Gastroesophageal sphincter (tissue), 3 donors: ENCODE data around the gene BCAS3.

Experiments
- CTCF ChIP-seq, 4 experiments: fragments of 200-600 bp in 2 of 4; fragments of 450-650 bp in 2 of 4; sonication (generic) in 1 of 4; IDR thresholded peaks; one replicate each; pipeline ENCODE4 v1.5.1; 2017 to 2019; ENCODE audit warnings: antibody characterized with exemption in 4 of 4, mild to moderate bottlenecking in 2 of 4, moderate library complexity in 2 of 4
- EP300 ChIP-seq: sonication (generic); formaldehyde crosslinking; IDR thresholded peaks from one replicate; pipeline ENCODE4 v1.6.1; 2017; ENCODE audit warnings: antibody characterized with exemption, mild to moderate bottlenecking
- POLR2A ChIP-seq, 2 donors: fragments of 450-650 bp; IDR thresholded peaks; one replicate each; pipeline ENCODE4 v1.6.1; 2017; ENCODE audit warnings: antibody characterized with exemption in 2 of 2, mild to moderate bottlenecking in 2 of 2, moderate library complexity in 1 of 2
- POLR2AphosphoS5 ChIP-seq: sonication (generic); formaldehyde crosslinking; IDR thresholded peaks from one replicate; pipeline ENCODE4 v1.6.1; 2017; ENCODE audit warnings: antibody characterized with exemption

GRCh38 chr17:61442136-61442775 is 764.6 kb downstream of the BCAS3 start:
- no peak for TF ChIP-seq POLR2A (IDR thresholded peaks at IDR 0.05)
- TF ChIP-seq CTCF (IDR thresholded peaks at IDR 0.05), result no peak
- TF ChIP-seq EP300, result no peak
- no peak for TF ChIP-seq POLR2AphosphoS5
